HCT116 (cell line): ENCODE results near the gene USP9X. TPM values are rescaled to one million over a fixed set of nuclear protein-coding genes. Genes with fewer than 3 reads are reported as not detected.

Experiments used
- ATAC-seq: fragments of 200-7000 bp; cut with Tn5 transposase; 2 replicates; pipeline ENCODE4 v1.9.1; 2020; ENCODE audit warnings: mild to moderate bottlenecking, moderate library complexity
- BruUV-seq: library from RNA; stranded (reverse); fragments of 400-500 nt; replicated peaks from 2 replicates; lab custom pipeline; 2021; lab: Mats Ljungman, UMichigan
- CTCF ChIA-PET: fragments of 300-600 bp; sonication (Branson Sonifier 250); formaldehyde crosslinking; loops from one replicate; lab custom pipeline; 2021; ENCODE audit warnings: antibody characterized with exemption; lab: Charles Lee
- POLR2A ChIA-PET: fragments of 300-600, 350-600 bp; sonication (Branson Sonifier 250); formaldehyde crosslinking; loops from one replicate; lab custom pipeline; 2021; ENCODE audit warnings: antibody characterized with exemption; lab: Charles Lee
- RAD21 ChIA-PET, 2 experiments: fragments of 300-600 bp; sonication (Branson Sonifier 250); formaldehyde crosslinking; loops; one replicate each; lab custom pipeline; 2023; ENCODE audit warnings: low total read pairs in 2 of 2; ENCODE audit not compliant: uncharacterized antibody in 2 of 2, unreplicated experiment in 2 of 2, low non-redundant PET in 1 of 2; lab: Charles Lee
- DNase-seq: peaks from one replicate; pipeline ENCODE4 v3.0.0-alpha.2; 2010; ENCODE audit warnings: low read depth, low spot score
- H2AFZ ChIP-seq: fragments of 200-600 bp; shearing (Covaris generic), sonication (generic); 2 replicates; pipeline ENCODE4 v1.6.1; 2017; ENCODE audit warnings: low read depth, mixed run types, mixed read lengths, antibody characterized with exemption, low read length; ENCODE audit not compliant: poor library complexity, severe bottlenecking
- H3K27ac ChIP-seq: 2 replicates; pipeline ENCODE4 v1.5.1; 2012; ENCODE audit warnings: low read depth, low read length
- H3K27me3 ChIP-seq: fragments of 200-600 bp; sonication (generic); 2 replicates; pipeline ENCODE4 v1.6.1; 2016; ENCODE audit warnings: mixed run types, low read length, mixed read lengths; ENCODE audit not compliant: insufficient read depth
- H3K36me3 ChIP-seq, 2 experiments: fragments of 200-500 bp in 1 of 2; fragments of 200-600 bp in 1 of 2; sonication (Bioruptor generic) in 1 of 2; sonication (generic) in 1 of 2; 2 replicates each; pipeline versions ENCODE4 v1.5.1 to v1.6.1; 2014 to 2016; ENCODE audit warnings: low read length in 2 of 2, inconsistent platforms in 1 of 2, mixed read lengths in 1 of 2, mixed run types in 1 of 2; ENCODE audit not compliant: insufficient read depth in 2 of 2, control insufficient read depth in 1 of 2
- H3K4me1 ChIP-seq, 2 experiments: fragments of 200-600 bp in 1 of 2; sonication (generic) in 1 of 2; 2 replicates each; pipeline versions ENCODE4 v1.5.1 to v1.6.1; 2012 to 2017; ENCODE audit warnings: low read length in 2 of 2, inconsistent platforms in 1 of 2, mild to moderate bottlenecking in 1 of 2, mixed read lengths in 1 of 2, mixed run types in 1 of 2, moderate library complexity in 1 of 2; ENCODE audit not compliant: insufficient read depth in 2 of 2, control insufficient read depth in 1 of 2
- H3K4me2 ChIP-seq: fragments of 200-600 bp; sonication (generic); 2 replicates; pipeline ENCODE4 v1.6.1; 2017; ENCODE audit warnings: mixed run types, low read length, mixed read lengths
- H3K4me3 ChIP-seq, 2 experiments: fragments of 200-600 bp in 1 of 2; sonication (generic) in 1 of 2; replicated peaks in 1 of 2; 2 replicates each; pipeline ENCODE4 v1.5.1; 2011 to 2016; ENCODE audit warnings: low read length in 2 of 2, control low read depth in 1 of 2, low read depth in 1 of 2, mild to moderate bottlenecking in 1 of 2, mixed read lengths in 1 of 2, mixed run types in 1 of 2
- H3K79me2 ChIP-seq: fragments of 200-600 bp; sonication (generic); 2 replicates; pipeline ENCODE4 v1.6.1; 2017; ENCODE audit warnings: mild to moderate bottlenecking, mixed run types, low read length, moderate library complexity, mixed read lengths; ENCODE audit not compliant: insufficient read depth
- H3K9ac ChIP-seq: fragments of 200-600 bp; sonication (generic); 2 replicates; pipeline ENCODE4 v1.6.1; 2016; ENCODE audit warnings: low read length, mixed read lengths
- H3K9me2 ChIP-seq: fragments of 200-600 bp; sonication (generic), shearing (Covaris generic); 2 replicates; pipeline ENCODE4 v1.6.1; 2017; ENCODE audit warnings: mixed run types, mild to moderate bottlenecking, moderate library complexity; ENCODE audit not compliant: insufficient read depth
- H3K9me3 ChIP-seq, 2 experiments: fragments of 200-500 bp in 1 of 2; fragments of 200-600 bp in 1 of 2; sonication (Bioruptor generic) in 1 of 2; sonication (generic) in 1 of 2; 2 replicates each; pipeline ENCODE4 v1.6.1; 2014 to 2017; ENCODE audit warnings: low read length in 2 of 2, mixed read lengths in 2 of 2, inconsistent platforms in 1 of 2, low read depth in 1 of 2, mild to moderate bottlenecking in 1 of 2, mixed run types in 1 of 2, moderate library complexity in 1 of 2; ENCODE audit not compliant: control insufficient read depth in 1 of 2, insufficient read depth in 1 of 2
- H4K20me1 ChIP-seq: fragments of 200-600 bp; sonication (generic), shearing (Covaris generic); 2 replicates; pipeline ENCODE4 v1.6.1; 2017; ENCODE audit warnings: mixed run types, mild to moderate bottlenecking, moderate library complexity; ENCODE audit not compliant: insufficient read depth
- CBX3 ChIP-seq: IDR thresholded peaks from 2 replicates; pipeline ENCODE4 v1.6.1; 2012; ENCODE audit warnings: low read depth
- CEBPB ChIP-seq: IDR thresholded peaks from 2 replicates; pipeline ENCODE4 v1.6.1; 2012; ENCODE audit warnings: low read depth
- JUND ChIP-seq: IDR thresholded peaks from 2 replicates; pipeline ENCODE4 v1.6.1; 2012
- RAD21 ChIP-seq: IDR thresholded peaks from 2 replicates; pipeline ENCODE4 v1.6.1; 2012; ENCODE audit warnings: low read depth, mild to moderate bottlenecking
- SIN3A ChIP-seq: IDR thresholded peaks from 2 replicates; pipeline ENCODE4 v1.6.1; 2012; ENCODE audit warnings: low read depth
- SP1 ChIP-seq: IDR thresholded peaks from 2 replicates; pipeline ENCODE4 v1.6.1; 2012; ENCODE audit warnings: low read depth
- SRF ChIP-seq: IDR thresholded peaks from 2 replicates; pipeline ENCODE4 v1.6.1; 2012; ENCODE audit warnings: low read depth
- YY1 ChIP-seq: IDR thresholded peaks from 2 replicates; pipeline ENCODE4 v1.6.1; 2011; ENCODE audit warnings: low read length, low read depth, moderate library complexity, mild to moderate bottlenecking; ENCODE audit not compliant: insufficient replicate concordance; ENCODE audit errors: extremely low read depth
- ZNF274 ChIP-seq: fragments of 200-500 bp; sonication (Bioruptor generic); IDR thresholded peaks from 2 replicates; pipeline ENCODE4 v1.6.1; 2014; ENCODE audit warnings: mild to moderate bottlenecking, low read depth, low read length, inconsistent platforms
- intact Hi-C: fragments of 100-400 bp; cut with micrococcal nuclease; formaldehyde crosslinking; loops from 2 replicates; pipeline ENCODE4 v1.10.0; 2022
- total RNA-seq: library from RNA; stranded (reverse); gene quantifications from one replicate; pipeline ENCODE4 v1.2.1, GENCODE V29; 2021; ENCODE audit not compliant: unreplicated experiment
- TF ChIP-seq, protein P1 (sequence below), 3 experiments: fragments of 200-600 bp in 1 of 3; sonication (generic) in 1 of 3; IDR thresholded peaks in 2 of 3; conservative IDR thresholded peaks in 1 of 3; 2 replicates each; pipeline ENCODE4 v1.5.1; 2012 to 2017; ENCODE audit warnings: low read depth in 2 of 3, low read length in 2 of 3, antibody characterized with exemption in 1 of 3, borderline replicate concordance in 1 of 3, control low read depth in 1 of 3, mild to moderate bottlenecking in 1 of 3, mixed read lengths in 1 of 3, mixed run types in 1 of 3, moderate library complexity in 1 of 3; ENCODE audit not compliant: insufficient read depth in 1 of 3
- TF ChIP-seq, protein P2 (sequence below): IDR thresholded peaks from 2 replicates; pipeline ENCODE4 v1.6.1; 2012
- TF ChIP-seq, protein P3 (sequence below): IDR thresholded peaks from 2 replicates; pipeline ENCODE4 v1.6.1; 2011; ENCODE audit warnings: mild to moderate bottlenecking, low read length, moderate library complexity; ENCODE audit not compliant: insufficient replicate concordance; ENCODE audit errors: extremely low read depth
- TF ChIP-seq, protein P4 (sequence below): IDR thresholded peaks from 2 replicates; pipeline ENCODE4 v1.6.1; 2012

Gene USP9X
- total RNA-seq, 1 experiment from 2014 or later = 52.4 TPM

DNA sequence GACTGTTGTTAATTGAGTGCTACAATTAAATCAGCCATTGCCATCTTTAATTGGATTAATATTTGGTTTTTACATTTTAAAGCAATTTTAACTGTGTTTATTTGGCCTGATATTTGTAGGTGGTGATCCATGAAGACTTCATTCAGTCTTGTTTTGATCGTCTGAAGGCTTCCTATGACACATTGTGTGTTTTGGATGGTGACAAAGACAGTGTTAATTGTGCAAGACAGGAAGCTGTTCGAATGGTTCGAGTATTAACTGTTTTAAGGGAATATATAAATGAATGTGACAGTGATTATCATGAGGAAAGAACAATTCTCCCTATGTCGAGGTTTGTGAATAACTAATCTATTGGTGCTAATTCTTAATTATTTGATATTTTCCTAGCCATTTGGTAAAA, 82.6 kb downstream of the USP9X start:
- no peak overlapping the region for H2AFZ ChIP-seq
- H3K79me2 ChIP-seq = no peaks in the 10 kb centered on the region
- no peaks in the 10 kb centered on the region for H3K9me2 ChIP-seq
- no peak for ATAC-seq
- H3K9me3 ChIP-seq = no peaks in the 10 kb centered on the region
- no peak for DNase-seq
- peaks cover 0 to 4% of the 10 kb centered on the region in 2 experiments; a peak in 2 of 4 replicates for H3K36me3 ChIP-seq
- TF ChIP-seq YY1 (no peak), SIN3A (no peak), ZNF274 (no peak), CBX3 (no peak), SP1 (no peak), SRF (no peak), RAD21 (no peak), JUND (no peak), CEBPB (no peak)
- TF ChIP-seq, protein P1, sequence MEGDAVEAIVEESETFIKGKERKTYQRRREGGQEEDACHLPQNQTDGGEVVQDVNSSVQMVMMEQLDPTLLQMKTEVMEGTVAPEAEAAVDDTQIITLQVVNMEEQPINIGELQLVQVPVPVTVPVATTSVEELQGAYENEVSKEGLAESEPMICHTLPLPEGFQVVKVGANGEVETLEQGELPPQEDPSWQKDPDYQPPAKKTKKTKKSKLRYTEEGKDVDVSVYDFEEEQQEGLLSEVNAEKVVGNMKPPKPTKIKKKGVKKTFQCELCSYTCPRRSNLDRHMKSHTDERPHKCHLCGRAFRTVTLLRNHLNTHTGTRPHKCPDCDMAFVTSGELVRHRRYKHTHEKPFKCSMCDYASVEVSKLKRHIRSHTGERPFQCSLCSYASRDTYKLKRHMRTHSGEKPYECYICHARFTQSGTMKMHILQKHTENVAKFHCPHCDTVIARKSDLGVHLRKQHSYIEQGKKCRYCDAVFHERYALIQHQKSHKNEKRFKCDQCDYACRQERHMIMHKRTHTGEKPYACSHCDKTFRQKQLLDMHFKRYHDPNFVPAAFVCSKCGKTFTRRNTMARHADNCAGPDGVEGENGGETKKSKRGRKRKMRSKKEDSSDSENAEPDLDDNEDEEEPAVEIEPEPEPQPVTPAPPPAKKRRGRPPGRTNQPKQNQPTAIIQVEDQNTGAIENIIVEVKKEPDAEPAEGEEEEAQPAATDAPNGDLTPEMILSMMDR (IDR thresholded peaks at IDR 0.05 in 2 of 3, conservative IDR thresholded peaks at IDR 0.05 in 1 of 3; ENCODE audit: borderline replicate concordance in 1 of 3, insufficient read depth in 1 of 3, low read depth in 2 of 3, low read length in 2 of 3) = no peak
- TF ChIP-seq, protein P2, sequence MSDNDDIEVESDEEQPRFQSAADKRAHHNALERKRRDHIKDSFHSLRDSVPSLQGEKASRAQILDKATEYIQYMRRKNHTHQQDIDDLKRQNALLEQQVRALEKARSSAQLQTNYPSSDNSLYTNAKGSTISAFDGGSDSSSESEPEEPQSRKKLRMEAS = no peak
- TF ChIP-seq, protein P3, sequence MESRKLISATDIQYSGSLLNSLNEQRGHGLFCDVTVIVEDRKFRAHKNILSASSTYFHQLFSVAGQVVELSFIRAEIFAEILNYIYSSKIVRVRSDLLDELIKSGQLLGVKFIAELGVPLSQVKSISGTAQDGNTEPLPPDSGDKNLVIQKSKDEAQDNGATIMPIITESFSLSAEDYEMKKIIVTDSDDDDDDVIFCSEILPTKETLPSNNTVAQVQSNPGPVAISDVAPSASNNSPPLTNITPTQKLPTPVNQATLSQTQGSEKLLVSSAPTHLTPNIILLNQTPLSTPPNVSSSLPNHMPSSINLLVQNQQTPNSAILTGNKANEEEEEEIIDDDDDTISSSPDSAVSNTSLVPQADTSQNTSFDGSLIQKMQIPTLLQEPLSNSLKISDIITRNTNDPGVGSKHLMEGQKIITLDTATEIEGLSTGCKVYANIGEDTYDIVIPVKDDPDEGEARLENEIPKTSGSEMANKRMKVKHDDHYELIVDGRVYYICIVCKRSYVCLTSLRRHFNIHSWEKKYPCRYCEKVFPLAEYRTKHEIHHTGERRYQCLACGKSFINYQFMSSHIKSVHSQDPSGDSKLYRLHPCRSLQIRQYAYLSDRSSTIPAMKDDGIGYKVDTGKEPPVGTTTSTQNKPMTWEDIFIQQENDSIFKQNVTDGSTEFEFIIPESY = no peak
- TF ChIP-seq, protein P4, sequence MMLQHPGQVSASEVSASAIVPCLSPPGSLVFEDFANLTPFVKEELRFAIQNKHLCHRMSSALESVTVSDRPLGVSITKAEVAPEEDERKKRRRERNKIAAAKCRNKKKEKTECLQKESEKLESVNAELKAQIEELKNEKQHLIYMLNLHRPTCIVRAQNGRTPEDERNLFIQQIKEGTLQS = no peak
- no TSS peak for BruUV-seq
- no peak overlapping the region for H3K9ac ChIP-seq
- no peak overlapping the region for H3K27ac ChIP-seq
- intact Hi-C loops = no loop called here
- no peaks in the 10 kb centered on the region for H4K20me1 ChIP-seq
- H3K4me3 ChIP-seq = no peak overlapping the region
- CTCF ChIA-PET = no interaction called here
- H3K4me1 ChIP-seq = no peaks in the 10 kb centered on the region
- POLR2A ChIA-PET = no interaction called here
- no peaks in the 10 kb centered on the region for H3K27me3 ChIP-seq
- RAD21 ChIA-PET = no interaction called here
- H3K4me2 ChIP-seq = no peak overlapping the region
